IgD-negative memory B cell (primary cell): Measurements from ENCODE around the gene UBXN4. TPM values are rescaled to one million over a fixed set of nuclear protein-coding genes. Genes with fewer than 3 reads are reported as not detected.
"Not testable (repeated sequence)": the region's sequence is repeated elsewhere in the genome, so short reads cannot be mapped to it uniquely, and the experiment has no call there.

ENCODE experiments used
- H3K27ac Mint-ChIP-seq, 3 donors: one replicate each; pipeline ENCODE4 v1.8.0; 2020 to 2022; ENCODE audit warnings: mild to moderate bottlenecking in 3 of 3, mixed read lengths in 3 of 3, moderate library complexity in 1 of 3
- H3K27me3 Mint-ChIP-seq: one replicate; pipeline ENCODE4 v1.8.0; 2021; ENCODE audit warnings: mixed read lengths
- H3K36me3 Mint-ChIP-seq: one replicate; pipeline ENCODE4 v1.8.0; 2020; ENCODE audit warnings: mild to moderate bottlenecking, mixed read lengths
- H3K4me1 Mint-ChIP-seq, 3 donors: one replicate each; pipeline ENCODE4 v1.8.0; 2020 to 2022; ENCODE audit warnings: mixed read lengths in 3 of 3, mild to moderate bottlenecking in 1 of 3
- H3K4me3 Mint-ChIP-seq, 4 donors: one replicate each; pipeline ENCODE4 v1.8.0; 2020 to 2022; ENCODE audit warnings: mild to moderate bottlenecking in 4 of 4, mixed read lengths in 4 of 4, moderate library complexity in 3 of 4
- H3K9me3 Mint-ChIP-seq, 3 donors: one replicate each; pipeline ENCODE4 v1.8.0; 2020 to 2021; ENCODE audit warnings: mixed read lengths in 3 of 3, mild to moderate bottlenecking in 1 of 3
- polyA plus RNA-seq: library from polyadenylated mRNA; unstranded; fragments of 300-500 nt; fragmentation: Illumina TruSeq; gene quantifications from one replicate; pipeline ENCODE4 v1.2.3, GENCODE V29; 2021

Gene UBXN4
- polyA plus RNA-seq: 113 TPM

GRCh38 chr2:135741395-135742324, at the start of gene UBXN4:
UBXN4 (plus strand) TSS chr2:135741855; CDS start chr2:135741930, 75 bp downstream.
- Mint-ChIP-seq H3K27me3 (no peaks in the 10 kb centered on the region), H3K27ac (peak within 1 kb of the TSS; percentile 91 to 98 (median 93)), H3K4me1 (peaks cover 22 to 34% (median 26%) of the 10 kb centered on the region in 3 donors), H3K9me3 (no peaks in the 10 kb centered on the region), H3K36me3 (peaks cover 3% of the 10 kb centered on the region), H3K4me3 (peak within 1 kb of the TSS; percentile 93 to 98 (median 96))

GRCh38 chr2:135694711-135695110, 46.9 kb upstream of the UBXN4 start:
- Mint-ChIP-seq H3K36me3 (peaks cover 11% of the 10 kb centered on the region), H3K27ac (peak overlapping the region in 1 of 3 donors; percentile 1), H3K4me3 (no peak overlapping the region), H3K27me3 (no peaks in the 10 kb centered on the region), H3K9me3 (no peaks in the 10 kb centered on the region), H3K4me1 (peaks cover 0 to 2% (median under 1%) of the 10 kb centered on the region in 3 donors)

GRCh38 chr2:135698838-135699237, 42.8 kb upstream of the UBXN4 start:
- peaks cover 8% of the 10 kb centered on the region for H3K36me3 Mint-ChIP-seq
- H3K4me3 Mint-ChIP-seq: no peak overlapping the region
- H3K4me1 Mint-ChIP-seq: no peaks in the 10 kb centered on the region
- H3K9me3 Mint-ChIP-seq: no peaks in the 10 kb centered on the region
- no peak overlapping the region for H3K27ac Mint-ChIP-seq
- no peaks in the 10 kb centered on the region for H3K27me3 Mint-ChIP-seq

- H3K4me1 Mint-ChIP-seq: no peaks in the 10 kb centered on the region
- no peak overlapping the region for H3K27ac Mint-ChIP-seq
- no peaks in the 10 kb centered on the region for H3K27me3 Mint-ChIP-seq
- H3K9me3 Mint-ChIP-seq: no peaks in the 10 kb centered on the region
- H3K36me3 Mint-ChIP-seq: no peaks in the 10 kb centered on the region
- H3K4me3 Mint-ChIP-seq: no peak overlapping the region
These were observed 40.2 kb upstream of the UBXN4 start for GRCh38 chr2:135701442-135701841.

GRCh38 chr2:135703300-135703699, 38.4 kb upstream of the UBXN4 start:
- peaks cover 0 to 2% (median 0%) of the 10 kb centered on the region in 3 donors for H3K4me1 Mint-ChIP-seq
- no peaks in the 10 kb centered on the region for H3K36me3 Mint-ChIP-seq
- no peaks in the 10 kb centered on the region for H3K27me3 Mint-ChIP-seq
- no peaks in the 10 kb centered on the region for H3K9me3 Mint-ChIP-seq
- no peak overlapping the region for H3K4me3 Mint-ChIP-seq
- no peak overlapping the region for H3K27ac Mint-ChIP-seq

- H3K9me3 Mint-ChIP-seq, H3K27ac Mint-ChIP-seq, H3K4me3 Mint-ChIP-seq, H3K4me1 Mint-ChIP-seq, H3K36me3 Mint-ChIP-seq, H3K27me3 Mint-ChIP-seq: not testable (repeated sequence)
These were observed 37.6 kb upstream of the UBXN4 start for GRCh38 chr2:135704075-135704474.

GRCh38 chr2:135708159-135708558, 33.5 kb upstream of the UBXN4 start:
- no peaks in the 10 kb centered on the region for H3K9me3 Mint-ChIP-seq
- H3K27ac Mint-ChIP-seq: no peak overlapping the region

GRCh38 chr2:135709992-135710391, 31.7 kb upstream of the UBXN4 start:
- Mint-ChIP-seq H3K9me3 (no peaks in the 10 kb centered on the region), H3K4me1 (peaks cover 0 to 4% (median 2%) of the 10 kb centered on the region in 3 donors), H3K27me3 (no peaks in the 10 kb centered on the region), H3K36me3 (peaks cover 6% of the 10 kb centered on the region), H3K4me3 (no peak overlapping the region), H3K27ac (no peak overlapping the region)

More at GRCh38 chr2:135708159-135708558, 33.5 kb upstream of the UBXN4 start:
- Mint-ChIP-seq H3K4me1 (peaks cover 0 to 4% (median 2%) of the 10 kb centered on the region in 3 donors), H3K27me3 (no peaks in the 10 kb centered on the region), H3K4me3 (no peak overlapping the region), H3K36me3 (peaks cover 2% of the 10 kb centered on the region)

GRCh38 chr2:135715086-135715485, 26.6 kb upstream of the UBXN4 start:
- H3K4me3 Mint-ChIP-seq, H3K4me1 Mint-ChIP-seq, H3K27me3 Mint-ChIP-seq, H3K9me3 Mint-ChIP-seq: not testable (repeated sequence)
- H3K27ac Mint-ChIP-seq: peak overlapping the region in 1 of 3 donors; percentile 77
- H3K36me3 Mint-ChIP-seq: peaks cover 12% of the 10 kb centered on the region

- no peaks in the 10 kb centered on the region for H3K4me1 Mint-ChIP-seq
- H3K27ac Mint-ChIP-seq: no peak overlapping the region
- H3K27me3 Mint-ChIP-seq: no peaks in the 10 kb centered on the region
- H3K9me3 Mint-ChIP-seq: no peaks in the 10 kb centered on the region
- no peak overlapping the region for H3K4me3 Mint-ChIP-seq
- H3K36me3 Mint-ChIP-seq: peaks cover 2% of the 10 kb centered on the region
These were observed 13.5 kb upstream of the UBXN4 start for GRCh38 chr2:135728064-135728743.

- Mint-ChIP-seq H3K9me3 (no peaks in the 10 kb centered on the region), H3K4me3 (peak overlapping the region in 1 of 4 donors; percentile 3), H3K27ac (no peak overlapping the region), H3K36me3 (no peaks in the 10 kb centered on the region), H3K4me1 (peaks cover 0 to 1% (median 0%) of the 10 kb centered on the region in 3 donors), H3K27me3 (no peaks in the 10 kb centered on the region)
These were observed 9.1 kb upstream of the UBXN4 start for GRCh38 chr2:135732561-135732960.

GRCh38 chr2:135733045-135733444, 8.6 kb upstream of the UBXN4 start:
- H3K9me3 Mint-ChIP-seq: no peaks in the 10 kb centered on the region
- H3K4me3 Mint-ChIP-seq: no peak overlapping the region
- H3K36me3 Mint-ChIP-seq: no peaks in the 10 kb centered on the region
- peaks cover 0 to 1% (median 0%) of the 10 kb centered on the region in 3 donors for H3K4me1 Mint-ChIP-seq
- no peak overlapping the region for H3K27ac Mint-ChIP-seq
- H3K27me3 Mint-ChIP-seq: no peaks in the 10 kb centered on the region

- peak overlapping the region in 1 of 3 donors; percentile 56 for H3K27ac Mint-ChIP-seq
- H3K36me3 Mint-ChIP-seq: no peaks in the 10 kb centered on the region
- no peaks in the 10 kb centered on the region for H3K27me3 Mint-ChIP-seq
- H3K9me3 Mint-ChIP-seq: no peaks in the 10 kb centered on the region
- H3K4me3 Mint-ChIP-seq: peak overlapping the region in 1 of 4 donors; percentile 23
- H3K4me1 Mint-ChIP-seq: peaks cover 0 to 2% (median 1%) of the 10 kb centered on the region in 3 donors
These were observed 5.1 kb upstream of the UBXN4 start for GRCh38 chr2:135736546-135736945.

- H3K27me3 Mint-ChIP-seq: no peaks in the 10 kb centered on the region
- peaks cover 3% of the 10 kb centered on the region for H3K36me3 Mint-ChIP-seq
- H3K4me1 Mint-ChIP-seq: peaks cover 13 to 22% (median 18%) of the 10 kb centered on the region in 3 donors
- no peak overlapping the region for H3K4me3 Mint-ChIP-seq
- no peaks in the 10 kb centered on the region for H3K9me3 Mint-ChIP-seq
- no peak overlapping the region for H3K27ac Mint-ChIP-seq
These were observed 1.4 kb upstream of the UBXN4 start for GRCh38 chr2:135740206-135740605.

- peaks cover 3% of the 10 kb centered on the region for H3K36me3 Mint-ChIP-seq
- no peaks in the 10 kb centered on the region for H3K9me3 Mint-ChIP-seq
- H3K27ac Mint-ChIP-seq: peak overlapping the region in 2 of 3 donors; percentile 91 to 98
- H3K4me3 Mint-ChIP-seq: peak overlapping the region in 2 of 4 donors; percentile 93 to 98
- H3K27me3 Mint-ChIP-seq: no peaks in the 10 kb centered on the region
- H3K4me1 Mint-ChIP-seq: peaks cover 15 to 27% (median 22%) of the 10 kb centered on the region in 3 donors
These were observed 636 bp upstream of the UBXN4 start for GRCh38 chr2:135741043-135741394.
